WTC11 (cell line): ENCODE results near the gene FXYD3.
A peak's percentile ranks its signal among the peaks of the same experiment; 100 is the strongest.

ENCODE experiments used
- ESRRA ChIP-seq: sonication (generic); formaldehyde crosslinking; IDR thresholded peaks from 2 replicates; pipeline ENCODE4 v1.8.1; 2022; ENCODE audit warnings: mild to moderate bottlenecking, missing genetic modification reagents, borderline replicate concordance
- GABPB1 ChIP-seq: sonication (generic); formaldehyde crosslinking; IDR thresholded peaks from 2 replicates; pipeline ENCODE4 v1.8.1; 2023; ENCODE audit warnings: mild to moderate bottlenecking, missing genetic modification reagents
- JUN ChIP-seq: sonication (generic); formaldehyde crosslinking; IDR thresholded peaks from 2 replicates; pipeline ENCODE4 v1.8.0; 2023; ENCODE audit warnings: mild to moderate bottlenecking, missing genetic modification reagents
- MYBL2 ChIP-seq: sonication (generic); formaldehyde crosslinking; IDR thresholded peaks from 2 replicates; pipeline ENCODE4 v1.8.1; 2023; ENCODE audit warnings: mild to moderate bottlenecking, moderate library complexity, missing genetic modification reagents
- NFE2L1 ChIP-seq: sonication (generic); formaldehyde crosslinking; IDR thresholded peaks from 2 replicates; pipeline ENCODE4 v1.8.1; 2023; ENCODE audit warnings: missing genetic modification reagents
- TCF7 ChIP-seq: sonication (generic); formaldehyde crosslinking; IDR thresholded peaks from 2 replicates; pipeline ENCODE4 v1.8.0; 2022; ENCODE audit warnings: mild to moderate bottlenecking, low read depth, missing genetic modification reagents, moderate library complexity
- TEAD4 ChIP-seq: sonication (generic); formaldehyde crosslinking; IDR thresholded peaks from 2 replicates; pipeline ENCODE4 v1.8.0; 2022; ENCODE audit warnings: mild to moderate bottlenecking, missing genetic modification reagents
- ZNF121 ChIP-seq: sonication (generic); formaldehyde crosslinking; IDR thresholded peaks from 2 replicates; pipeline ENCODE4 v1.8.0; 2023; ENCODE audit warnings: missing genetic modification reagents
- TF ChIP-seq, protein P1 (sequence below): sonication (generic); formaldehyde crosslinking; IDR thresholded peaks from 2 replicates; pipeline ENCODE4 v1.8.1; 2023; ENCODE audit warnings: mild to moderate bottlenecking, missing genetic modification reagents, moderate library complexity
- TF ChIP-seq, protein P2 (sequence below): sonication (generic); formaldehyde crosslinking; IDR thresholded peaks from 2 replicates; pipeline ENCODE4 v1.8.1; 2022; ENCODE audit warnings: low read depth, missing genetic modification reagents, borderline replicate concordance
- TF ChIP-seq, protein P3 (sequence below): fragments of 200-600 bp; IDR thresholded peaks from 2 replicates; pipeline ENCODE4 v1.8.0; 2022; ENCODE audit warnings: antibody characterized with exemption

DNA sequence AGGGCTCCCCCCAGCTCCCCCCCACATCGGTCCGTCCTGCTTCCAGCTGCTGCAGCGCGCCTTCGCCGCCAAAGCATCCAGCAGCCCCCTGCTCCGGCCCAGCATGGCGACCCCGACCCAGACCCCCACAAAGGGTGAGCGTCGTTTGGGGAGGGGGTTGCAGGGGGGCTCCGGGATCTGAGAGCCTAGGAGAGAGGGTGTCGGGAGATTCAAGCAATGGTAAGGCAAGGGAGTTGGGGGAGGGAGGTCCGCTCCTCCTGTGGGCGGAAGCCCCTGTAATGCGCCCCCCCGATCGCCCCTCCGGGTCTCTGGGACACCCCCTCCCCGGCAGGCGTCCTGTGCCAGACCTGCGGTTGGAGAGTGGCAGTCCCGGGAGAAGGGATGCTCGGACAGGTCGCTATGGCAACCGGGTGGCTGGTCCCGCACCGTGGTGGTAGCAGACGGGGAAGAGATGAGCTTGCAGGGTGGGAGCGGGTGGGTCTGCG lies 27.6 kb downstream of the FXYD3 start, which contains the start of gene FXYD7:
- TF ChIP-seq, protein P1, sequence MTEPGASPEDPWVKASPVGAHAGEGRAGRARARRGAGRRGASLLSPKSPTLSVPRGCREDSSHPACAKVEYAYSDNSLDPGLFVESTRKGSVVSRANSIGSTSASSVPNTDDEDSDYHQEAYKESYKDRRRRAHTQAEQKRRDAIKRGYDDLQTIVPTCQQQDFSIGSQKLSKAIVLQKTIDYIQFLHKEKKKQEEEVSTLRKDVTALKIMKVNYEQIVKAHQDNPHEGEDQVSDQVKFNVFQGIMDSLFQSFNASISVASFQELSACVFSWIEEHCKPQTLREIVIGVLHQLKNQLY: no peak
- TF ChIP-seq TCF7 (CRISPR knock-in tag) (no peak), NFE2L1 (CRISPR knock-in tag) (no peak), TEAD4 (CRISPR knock-in tag) (no peak), MYBL2 (CRISPR knock-in tag) (no peak), GABPB1 (CRISPR knock-in tag) (no peak), ZNF121 (no peak), JUN (CRISPR knock-in tag) (no peak), ESRRA (CRISPR knock-in tag) (no peak)
- TF ChIP-seq, protein P2, sequence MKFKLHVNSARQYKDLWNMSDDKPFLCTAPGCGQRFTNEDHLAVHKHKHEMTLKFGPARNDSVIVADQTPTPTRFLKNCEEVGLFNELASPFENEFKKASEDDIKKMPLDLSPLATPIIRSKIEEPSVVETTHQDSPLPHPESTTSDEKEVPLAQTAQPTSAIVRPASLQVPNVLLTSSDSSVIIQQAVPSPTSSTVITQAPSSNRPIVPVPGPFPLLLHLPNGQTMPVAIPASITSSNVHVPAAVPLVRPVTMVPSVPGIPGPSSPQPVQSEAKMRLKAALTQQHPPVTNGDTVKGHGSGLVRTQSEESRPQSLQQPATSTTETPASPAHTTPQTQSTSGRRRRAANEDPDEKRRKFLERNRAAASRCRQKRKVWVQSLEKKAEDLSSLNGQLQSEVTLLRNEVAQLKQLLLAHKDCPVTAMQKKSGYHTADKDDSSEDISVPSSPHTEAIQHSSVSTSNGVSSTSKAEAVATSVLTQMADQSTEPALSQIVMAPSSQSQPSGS (CRISPR knock-in tag): no peak
- TF ChIP-seq, protein P3, sequence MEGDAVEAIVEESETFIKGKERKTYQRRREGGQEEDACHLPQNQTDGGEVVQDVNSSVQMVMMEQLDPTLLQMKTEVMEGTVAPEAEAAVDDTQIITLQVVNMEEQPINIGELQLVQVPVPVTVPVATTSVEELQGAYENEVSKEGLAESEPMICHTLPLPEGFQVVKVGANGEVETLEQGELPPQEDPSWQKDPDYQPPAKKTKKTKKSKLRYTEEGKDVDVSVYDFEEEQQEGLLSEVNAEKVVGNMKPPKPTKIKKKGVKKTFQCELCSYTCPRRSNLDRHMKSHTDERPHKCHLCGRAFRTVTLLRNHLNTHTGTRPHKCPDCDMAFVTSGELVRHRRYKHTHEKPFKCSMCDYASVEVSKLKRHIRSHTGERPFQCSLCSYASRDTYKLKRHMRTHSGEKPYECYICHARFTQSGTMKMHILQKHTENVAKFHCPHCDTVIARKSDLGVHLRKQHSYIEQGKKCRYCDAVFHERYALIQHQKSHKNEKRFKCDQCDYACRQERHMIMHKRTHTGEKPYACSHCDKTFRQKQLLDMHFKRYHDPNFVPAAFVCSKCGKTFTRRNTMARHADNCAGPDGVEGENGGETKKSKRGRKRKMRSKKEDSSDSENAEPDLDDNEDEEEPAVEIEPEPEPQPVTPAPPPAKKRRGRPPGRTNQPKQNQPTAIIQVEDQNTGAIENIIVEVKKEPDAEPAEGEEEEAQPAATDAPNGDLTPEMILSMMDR: peak; percentile 14; the same call in 1 of the 2 replicates
